ENCODE measurements around the gene RHAG. TPM values are rescaled to one million over a fixed set of nuclear protein-coding genes. Genes with fewer than 3 reads are reported as not detected.

RHAG gene
- not detected for total RNA-seq

GRCh38 chr6:49636713-49637349, at the start of gene RHAG:
TSS of gene RHAG (minus strand) at chr6:49636839. CDS start at chr6:49636812, 27 bp downstream.
- intact Hi-C loops (cut with DNase I; ENCODE audit: low total_unique reads), result no loop called here
- TF ChIP-seq POLR2A (IDR thresholded peaks at IDR 0.05) (no peak), CTCF (IDR thresholded peaks at IDR 0.05) (no peak)
- H3K4me3 ChIP-seq (ENCODE audit: low read depth, poor library complexity, severe bottlenecking), result no peak within 1 kb of the TSS
- no peak for DNase-seq (ENCODE audit: low spot score in 2 of 2)
- 59 to 65% methylated on average over 3 of the region's 3 CpGs for WGBS, 2 donors

DNA sequence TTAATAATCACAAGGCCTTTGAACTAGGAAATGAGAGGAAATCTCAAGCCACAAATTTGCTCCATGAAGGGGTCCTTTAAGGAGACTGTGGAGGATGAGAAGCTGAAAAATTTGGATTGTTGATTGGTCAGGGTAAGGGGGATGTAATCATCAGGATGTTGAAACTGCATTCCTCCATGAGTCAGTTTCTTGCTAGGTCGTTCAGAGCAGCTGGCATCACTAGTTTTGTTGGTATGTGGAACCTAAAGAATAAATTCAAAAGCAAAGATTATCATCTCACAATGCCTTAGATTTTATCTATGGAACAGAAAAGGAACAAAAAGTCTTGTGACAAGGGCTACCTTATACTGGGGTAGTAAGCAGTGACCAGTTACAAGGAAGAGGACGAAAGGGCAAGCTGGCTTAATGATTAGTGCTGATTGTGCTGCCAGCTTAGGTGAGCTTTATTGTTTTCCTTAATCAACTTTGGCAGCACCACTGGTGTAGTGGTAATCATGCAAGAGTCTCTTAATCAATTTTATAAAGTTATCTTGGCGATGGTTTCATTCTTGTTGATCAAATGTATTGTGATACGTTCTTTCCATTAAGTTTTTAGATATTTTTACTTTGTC, 40.1 kb upstream of the RHAG start:
- no peak for DNase-seq (ENCODE audit: low spot score in 2 of 2)
- H3K4me3 ChIP-seq (ENCODE audit: low read depth, poor library complexity, severe bottlenecking), result no peak overlapping the region
- WGBS, 2 donors, result 60% methylated on average over 4 of the region's 4 CpGs
- TF ChIP-seq CTCF (IDR thresholded peaks at IDR 0.05) (no peak), POLR2A (IDR thresholded peaks at IDR 0.05) (no peak)
- intact Hi-C loops (cut with DNase I; ENCODE audit: low total_unique reads), result no loop called here

DNA sequence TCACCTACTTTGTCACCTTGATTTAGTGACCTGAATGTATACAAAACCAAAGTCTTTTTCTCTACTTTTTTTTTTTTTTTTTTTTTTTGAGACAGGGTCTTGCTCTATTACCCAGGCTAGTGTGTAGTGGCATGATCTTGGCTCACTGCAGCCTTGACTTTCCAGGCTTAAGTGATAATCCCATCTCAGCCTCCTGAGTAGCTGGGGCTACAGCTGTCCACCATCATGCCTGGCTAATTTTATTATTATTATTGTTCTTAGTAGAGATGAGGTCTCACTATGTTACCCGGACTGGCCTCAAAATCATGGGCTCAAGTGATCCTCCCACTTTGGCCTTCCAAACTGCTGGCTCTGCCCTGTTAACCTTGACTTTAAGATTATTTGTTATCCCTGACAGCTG, 39.2 kb upstream of the RHAG start:
- DNase-seq (ENCODE audit: low spot score in 2 of 2), result no peak
- no peak overlapping the region for H3K4me3 ChIP-seq (ENCODE audit: low read depth, poor library complexity, severe bottlenecking)
- TF ChIP-seq POLR2A (IDR thresholded peaks at IDR 0.05), result no peak
- no peak for TF ChIP-seq CTCF (IDR thresholded peaks at IDR 0.05)
- 71 to 86% methylated on average over 1 of the region's 1 CpG for WGBS, 2 donors
- intact Hi-C loops (cut with DNase I; ENCODE audit: low total_unique reads), result no loop called here

DNA sequence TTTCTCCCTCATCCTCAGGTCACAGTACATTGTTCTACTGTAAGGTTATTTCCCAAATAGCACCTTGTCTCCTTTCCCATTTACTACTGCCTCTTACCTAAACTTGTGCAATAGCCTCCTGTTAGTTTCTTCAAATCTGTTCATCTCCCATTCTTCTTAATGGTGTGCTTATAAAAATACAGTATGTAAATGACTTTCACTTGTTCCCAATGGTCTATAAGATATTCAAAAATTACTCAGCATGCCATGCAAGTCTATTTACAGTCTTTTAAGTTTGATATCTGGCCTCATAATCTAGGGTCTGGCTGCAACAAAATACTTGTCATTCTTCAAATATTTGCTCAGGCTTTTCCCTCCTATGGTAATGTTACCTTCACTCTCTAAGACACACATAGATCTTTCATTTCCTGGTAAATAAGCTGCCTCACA, 31.5 kb upstream of the RHAG start:
- TF ChIP-seq CTCF (IDR thresholded peaks at IDR 0.05) (no peak), POLR2A (IDR thresholded peaks at IDR 0.05) (no peak)
- intact Hi-C loops (cut with DNase I; ENCODE audit: low total_unique reads), result no loop called here

GRCh38 chr6:49666930-49667757, 30.5 kb upstream of the RHAG start:
- intact Hi-C loops (cut with DNase I; ENCODE audit: low total_unique reads), result no loop called here
- WGBS, 2 donors, result 59 to 60% methylated on average over 5 of the region's 5 CpGs
- H3K4me3 ChIP-seq (ENCODE audit: low read depth, poor library complexity, severe bottlenecking), result no peak overlapping the region
- no peak for DNase-seq (ENCODE audit: low spot score in 2 of 2)
- TF ChIP-seq POLR2A (IDR thresholded peaks at IDR 0.05) (no peak), CTCF (IDR thresholded peaks at IDR 0.05) (no peak)

More for the DNA sequence above, 31.5 kb upstream of the RHAG start:
- H3K4me3 ChIP-seq (ENCODE audit: low read depth, poor library complexity, severe bottlenecking), result no peak overlapping the region
- DNase-seq (ENCODE audit: low spot score in 2 of 2), result no peak

Data from lower leg skin (tissue), 4 donors.